GM19455 (cell line): ENCODE results near the gene ZGLP1.

Experiments
- ATAC-seq: cut with Tn5 transposase; IDR thresholded peaks from one replicate; pipeline ENCODE4 v1.9.1; 2021; ENCODE audit not compliant: unreplicated experiment

ZGLP1 gene

GRCh38 chr19:10328558-10329429 is 19.2 kb upstream of the ZGLP1 start:
- ATAC-seq = no peak

GRCh38 chr19:10327793-10328192 is 18.2 kb upstream of the ZGLP1 start:
- ATAC-seq = no peak

- no peak for ATAC-seq
These were observed 16.1 kb upstream of the ZGLP1 start for GRCh38 chr19:10325732-10326131.

GRCh38 chr19:10321874-10322835 is 12.5 kb upstream of the ZGLP1 start:
- ATAC-seq = no peak

GRCh38 chr19:10321417-10321797 is 11.8 kb upstream of the ZGLP1 start:
- ATAC-seq = no peak

GRCh38 chr19:10320602-10321416 is 11.2 kb upstream of the ZGLP1 start:
- ATAC-seq = no peak

GRCh38 chr19:10318807-10319682 is 9.4 kb upstream of the ZGLP1 start:
- ATAC-seq = no peak

- ATAC-seq = no peak
These were observed 8.3 kb upstream of the ZGLP1 start for GRCh38 chr19:10317857-10318462.

- ATAC-seq = no peak
These were observed 7.6 kb upstream of the ZGLP1 start for GRCh38 chr19:10317045-10317856.

GRCh38 chr19:10316229-10317044 is 6.8 kb upstream of the ZGLP1 start:
- ATAC-seq = no peak

GRCh38 chr19:10315335-10316214 is 6.0 kb upstream of the ZGLP1 start, which contains the start of gene FDX2:
FDX2 (minus strand) TSS chr19:10316015; CDS start chr19:10315996, 19 bp downstream.
- ATAC-seq = peak; percentile 57

GRCh38 chr19:10306327-10306726 is 3.3 kb downstream of the ZGLP1 start:
- ATAC-seq = no peak

- no peak for ATAC-seq
These were observed 4.3 kb downstream of the ZGLP1 start for GRCh38 chr19:10305139-10305806.

- ATAC-seq = no peak
These were observed 9.8 kb downstream of the ZGLP1 start for GRCh38 chr19:10299545-10300458.
